NB4 (cell line): ENCODE data around the gene EPS15.

Source experiments
- DNase-seq: peaks from one replicate; pipeline ENCODE4 v3.0.0; 2010; ENCODE audit warnings: low read depth
- H3K4me3 ChIP-seq: one replicate; pipeline ENCODE4 v1.5.1; 2011; ENCODE audit warnings: mild to moderate bottlenecking, low read depth, low read length, moderate library complexity
- MYC ChIP-seq: IDR thresholded peaks from 2 replicates; pipeline ENCODE4 v1.6.1; 2011; ENCODE audit warnings: low read depth, low read length
- POLR2A ChIP-seq: IDR thresholded peaks from 2 replicates; pipeline ENCODE4 v1.6.1; 2011; ENCODE audit warnings: mild to moderate bottlenecking; ENCODE audit not compliant: insufficient read length; ENCODE audit errors: extremely low read depth
- TF ChIP-seq, protein P1 (sequence below): IDR thresholded peaks from one replicate; pipeline ENCODE4 v1.5.1; 2012; ENCODE audit warnings: low read depth, low read length
- TF ChIP-seq, protein P2 (sequence below): IDR thresholded peaks from 2 replicates; pipeline ENCODE4 v1.6.1; 2011; ENCODE audit warnings: low read depth, low read length

Gene EPS15

DNA sequence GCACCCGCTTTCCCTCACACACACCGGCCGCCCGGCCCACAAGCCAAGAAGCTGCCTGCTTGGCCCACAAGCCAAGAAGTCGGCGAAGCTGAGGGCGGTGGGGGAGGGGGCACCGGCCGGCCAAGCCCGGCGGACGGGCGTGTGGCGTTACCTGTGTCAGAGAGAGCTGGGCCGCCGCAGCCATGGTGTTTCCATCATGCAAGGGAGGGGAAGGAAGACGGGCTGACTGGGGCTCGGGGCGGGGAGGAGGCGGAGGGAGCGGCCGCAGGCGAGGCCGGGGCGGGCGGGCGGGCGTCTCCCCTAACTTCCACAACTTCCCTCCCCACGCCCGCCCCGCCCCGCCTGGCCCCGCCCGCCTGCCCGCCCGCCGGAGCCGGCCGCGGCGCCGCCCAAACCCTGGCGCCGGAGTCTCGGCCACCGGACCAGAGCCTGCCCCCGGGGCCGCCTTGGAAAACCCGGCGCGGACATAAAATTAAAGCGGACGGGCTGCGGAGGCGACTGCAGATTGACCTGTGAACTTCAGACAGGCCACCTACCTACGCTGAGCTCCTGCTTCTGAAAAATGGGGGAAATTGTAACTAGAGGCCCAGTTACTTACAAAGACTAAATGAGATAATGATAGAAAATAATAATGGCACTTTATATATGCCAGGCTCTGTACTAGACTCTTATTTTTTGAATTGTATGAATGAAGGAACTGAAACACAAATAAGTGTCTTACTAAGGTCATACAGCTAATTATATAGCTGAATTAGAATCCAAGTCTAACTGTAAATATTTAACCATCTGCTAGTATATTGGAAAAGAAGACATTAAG lies at the start of gene EPS15:
Gene EPS15, minus strand, starts transcription at position 219 of the 817 bp plus-strand sequence. Its CDS starts 35 bp downstream, at position 184.
- TF ChIP-seq, protein P1, sequence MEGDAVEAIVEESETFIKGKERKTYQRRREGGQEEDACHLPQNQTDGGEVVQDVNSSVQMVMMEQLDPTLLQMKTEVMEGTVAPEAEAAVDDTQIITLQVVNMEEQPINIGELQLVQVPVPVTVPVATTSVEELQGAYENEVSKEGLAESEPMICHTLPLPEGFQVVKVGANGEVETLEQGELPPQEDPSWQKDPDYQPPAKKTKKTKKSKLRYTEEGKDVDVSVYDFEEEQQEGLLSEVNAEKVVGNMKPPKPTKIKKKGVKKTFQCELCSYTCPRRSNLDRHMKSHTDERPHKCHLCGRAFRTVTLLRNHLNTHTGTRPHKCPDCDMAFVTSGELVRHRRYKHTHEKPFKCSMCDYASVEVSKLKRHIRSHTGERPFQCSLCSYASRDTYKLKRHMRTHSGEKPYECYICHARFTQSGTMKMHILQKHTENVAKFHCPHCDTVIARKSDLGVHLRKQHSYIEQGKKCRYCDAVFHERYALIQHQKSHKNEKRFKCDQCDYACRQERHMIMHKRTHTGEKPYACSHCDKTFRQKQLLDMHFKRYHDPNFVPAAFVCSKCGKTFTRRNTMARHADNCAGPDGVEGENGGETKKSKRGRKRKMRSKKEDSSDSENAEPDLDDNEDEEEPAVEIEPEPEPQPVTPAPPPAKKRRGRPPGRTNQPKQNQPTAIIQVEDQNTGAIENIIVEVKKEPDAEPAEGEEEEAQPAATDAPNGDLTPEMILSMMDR: no peak
- TF ChIP-seq POLR2A: peak; percentile 71
- H3K4me3 ChIP-seq: peak within 1 kb of the TSS; percentile 80
- peak; percentile 89 for DNase-seq

DNA sequence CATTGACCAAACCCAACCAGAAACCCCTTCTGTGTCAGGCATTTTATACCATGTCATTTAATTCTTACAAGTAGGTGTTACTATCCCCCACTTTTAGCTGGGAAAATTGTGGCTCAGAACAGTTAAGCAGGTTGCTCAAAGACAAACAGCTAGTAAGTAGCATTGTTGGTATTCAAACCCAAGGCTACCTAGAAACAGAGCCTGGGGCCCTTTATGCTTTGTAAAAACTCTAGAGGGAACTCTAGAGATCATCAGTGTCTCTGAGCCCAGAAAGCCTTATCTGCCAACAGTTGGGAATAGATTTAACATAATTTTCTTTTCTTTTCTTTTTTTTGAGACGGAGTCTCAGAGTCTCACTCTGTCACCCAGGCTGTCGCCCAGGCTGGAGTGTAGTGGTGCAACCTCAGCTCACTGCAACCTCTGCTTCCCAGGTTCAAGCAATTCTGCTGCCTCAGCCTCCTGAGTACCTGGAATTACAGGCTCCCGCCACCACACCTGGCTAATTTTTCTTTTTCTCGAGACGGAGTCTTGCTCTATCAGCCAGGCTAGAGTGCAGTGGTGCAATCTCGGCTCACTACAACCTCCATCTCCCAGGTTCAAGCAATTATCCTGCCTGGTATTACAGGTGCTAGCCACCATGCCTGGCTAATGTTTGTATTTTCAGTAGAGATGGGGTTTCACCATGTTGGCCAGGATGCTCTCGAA lies 49.3 kb upstream of the EPS15 start:
- H3K4me3 ChIP-seq: no peak overlapping the region
- DNase-seq: no peak
- TF ChIP-seq POLR2A: no peak
- TF ChIP-seq, protein P1: no peak
- TF ChIP-seq MYC: no peak
- TF ChIP-seq, protein P2, sequence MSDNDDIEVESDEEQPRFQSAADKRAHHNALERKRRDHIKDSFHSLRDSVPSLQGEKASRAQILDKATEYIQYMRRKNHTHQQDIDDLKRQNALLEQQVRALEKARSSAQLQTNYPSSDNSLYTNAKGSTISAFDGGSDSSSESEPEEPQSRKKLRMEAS: no peak

DNA sequence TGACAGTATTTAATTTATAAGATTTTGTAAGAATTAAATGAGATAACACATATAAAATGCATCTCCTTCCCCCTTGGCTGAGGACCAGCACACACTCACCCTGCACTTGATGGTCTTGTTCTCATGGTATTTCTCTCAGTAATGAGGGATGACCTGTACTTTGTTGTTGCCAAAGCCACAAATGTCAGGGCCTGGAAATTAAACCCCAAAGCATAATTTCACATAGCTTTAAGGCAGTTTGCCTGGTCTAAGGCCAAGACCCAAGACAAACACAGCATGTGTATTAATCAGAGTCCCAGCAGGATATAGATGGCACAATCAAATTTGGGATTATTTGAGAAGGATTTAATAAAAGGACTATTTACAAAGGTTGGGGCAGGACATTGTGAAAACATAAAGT lies 48.6 kb upstream of the EPS15 start:
- H3K4me3 ChIP-seq: no peak overlapping the region
- DNase-seq: no peak
- TF ChIP-seq POLR2A (no peak), MYC (no peak)
- TF ChIP-seq, protein P1: no peak
- TF ChIP-seq, protein P2: no peak

DNA sequence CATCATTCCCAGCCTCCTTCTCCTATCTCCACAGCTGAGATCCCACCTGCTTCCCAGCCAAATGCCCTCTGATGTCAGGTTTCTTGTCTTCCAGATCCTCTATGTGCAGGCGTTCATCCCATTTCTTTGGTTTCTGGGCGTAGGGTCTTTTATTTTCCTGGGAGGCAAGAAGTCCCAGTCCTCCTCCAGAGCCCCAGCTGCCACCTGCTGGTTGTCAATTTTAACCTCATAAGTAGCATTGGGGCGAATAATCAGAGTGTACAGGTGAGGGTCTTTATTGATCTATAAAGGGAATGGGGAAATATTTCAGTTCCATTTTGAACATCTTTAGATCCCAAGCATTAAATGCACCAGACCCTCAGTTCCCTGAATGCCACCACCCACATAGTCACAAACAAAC lies 47.2 kb upstream of the EPS15 start:
- TF ChIP-seq, protein P1: no peak
- TF ChIP-seq POLR2A: no peak
- no peak for TF ChIP-seq MYC
- TF ChIP-seq, protein P2: no peak
- DNase-seq: no peak
- no peak overlapping the region for H3K4me3 ChIP-seq

DNA sequence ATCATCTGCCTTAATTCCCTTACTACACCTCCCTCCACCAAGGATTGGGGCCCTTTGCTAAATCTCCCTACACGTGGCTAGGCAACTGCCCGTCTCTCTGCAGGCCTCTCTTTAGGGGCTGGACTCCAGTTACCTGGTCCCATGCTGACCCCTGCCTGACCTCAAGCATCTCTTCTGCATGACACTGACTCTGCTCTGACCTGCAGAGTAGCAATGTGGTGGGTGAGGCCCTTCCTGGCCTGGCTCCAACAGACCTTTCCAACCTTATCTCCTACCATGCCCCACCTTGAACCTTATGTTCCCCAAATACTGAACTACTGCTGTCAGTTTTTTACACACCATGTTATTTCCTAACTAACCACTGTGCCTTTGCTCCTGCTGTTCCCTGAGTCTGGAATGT lies 45.9 kb upstream of the EPS15 start:
- H3K4me3 ChIP-seq: no peak overlapping the region
- TF ChIP-seq, protein P2: no peak
- TF ChIP-seq, protein P1: no peak
- TF ChIP-seq POLR2A (no peak), MYC (no peak)
- DNase-seq: no peak
